Neural progenitor cell (in vitro differentiated cells): ENCODE results near the gene HOXD13. TPM values are rescaled to one million over a fixed set of nuclear protein-coding genes. Genes with fewer than 3 reads are reported as not detected.

ENCODE experiments used
- DNase-seq: peaks from one replicate; pipeline ENCODE4 v3.0.0-alpha.2; 2016; ENCODE audit warnings: low spot score
- H2AFZ ChIP-seq: fragments of 200-600 bp; sonication (generic); replicated peaks from 2 replicates; pipeline ENCODE4 v1.6.1; 2016; ENCODE audit warnings: antibody characterized with exemption
- H3F3A ChIP-seq: fragments of 200-600 bp; sonication (generic); 2 replicates; pipeline ENCODE4 v1.6.1; 2016; ENCODE audit warnings: antibody characterized with exemption, low read depth
- H3K27ac ChIP-seq: fragments of 200-600 bp; sonication (generic); 2 replicates; pipeline ENCODE4 v1.5.1; 2016; ENCODE audit warnings: mild to moderate bottlenecking
- H3K27me3 ChIP-seq: fragments of 200-600 bp; sonication (generic); 2 replicates; pipeline ENCODE4 v1.6.1; 2016; ENCODE audit warnings: mild to moderate bottlenecking, moderate library complexity
- H3K36me3 ChIP-seq: fragments of 200-600 bp; sonication (generic); 2 replicates; pipeline ENCODE4 v1.5.1; 2016
- H3K4me1 ChIP-seq: fragments of 200-600 bp; sonication (generic); 2 replicates; pipeline ENCODE4 v1.6.1; 2016; ENCODE audit warnings: mixed run types
- H3K4me2 ChIP-seq: fragments of 200-600 bp; sonication (generic); 2 replicates; pipeline ENCODE4 v1.6.1; 2016
- H3K4me3 ChIP-seq: fragments of 200-600 bp; sonication (generic); 2 replicates; pipeline ENCODE4 v1.5.1; 2016
- H3K79me2 ChIP-seq: fragments of 200-600 bp; sonication (generic); 2 replicates; pipeline ENCODE4 v1.6.1; 2016; ENCODE audit warnings: low read depth
- H3K9ac ChIP-seq: fragments of 200-600 bp; sonication (generic); 2 replicates; pipeline ENCODE4 v1.6.1; 2016
- H3K9me3 ChIP-seq: fragments of 200-600 bp; sonication (generic); 2 replicates; pipeline ENCODE4 v1.5.1; 2016; ENCODE audit warnings: low read depth
- H4K20me1 ChIP-seq: fragments of 200-600 bp; sonication (generic); 2 replicates; pipeline ENCODE4 v1.6.1; 2016; ENCODE audit warnings: low read depth
- H3K27ac Mint-ChIP-seq: 3 replicates; pipeline ENCODE4 v1.8.0; 2021; ENCODE audit warnings: mixed read lengths
- H3K27me3 Mint-ChIP-seq: 2 replicates; pipeline ENCODE4 v1.8.0; 2022; ENCODE audit warnings: low read depth, mild to moderate bottlenecking, inconsistent platforms, moderate library complexity, mixed read lengths; ENCODE audit not compliant: insufficient read depth
- H3K36me3 Mint-ChIP-seq: 3 replicates; pipeline ENCODE4 v1.8.0; 2021; ENCODE audit warnings: mixed read lengths
- H3K4me1 Mint-ChIP-seq: 3 replicates; pipeline ENCODE4 v1.8.0; 2021; ENCODE audit warnings: mixed read lengths
- H3K4me3 Mint-ChIP-seq: 3 replicates; pipeline ENCODE4 v1.8.0; 2021; ENCODE audit warnings: mild to moderate bottlenecking, moderate library complexity, mixed read lengths
- H3K9me3 Mint-ChIP-seq: 3 replicates; pipeline ENCODE4 v1.8.0; 2020; ENCODE audit warnings: mixed read lengths
- CTCF ChIP-seq: fragments of 200-600 bp; sonication (generic); IDR thresholded peaks from 2 replicates; pipeline ENCODE4 v1.5.1; 2017; ENCODE audit warnings: antibody characterized with exemption, mild to moderate bottlenecking
- EZH2 ChIP-seq: fragments of 200-600 bp; sonication (generic); IDR thresholded peaks from 2 replicates; pipeline ENCODE4 v1.6.1; 2017; ENCODE audit warnings: antibody characterized with exemption, mild to moderate bottlenecking, moderate library complexity
- EZH2phosphoT487 ChIP-seq: fragments of 200-600 bp; sonication (generic); IDR thresholded peaks from 2 replicates; pipeline ENCODE4 v1.6.1; 2017; ENCODE audit warnings: antibody characterized with exemption
- total RNA-seq: library from RNA; depleted of rRNA; stranded (reverse); fragments of >200 nt; gene quantifications from 2 replicates; pipeline ENCODE4 v1.2.3, GENCODE V29; 2015; ENCODE audit warnings: low replicate concordance

Gene HOXD13
- total RNA-seq, 1 donor from 2014 or later: not detected

- Mint-ChIP-seq H3K4me1 (peaks cover 14% of the 10 kb centered on the region), H3K36me3 (no peaks in the 10 kb centered on the region)
- H3K9ac ChIP-seq: no peak overlapping the region
Observed at GRCh38 chr2:176102309-176102866, 9.9 kb downstream of the HOXD13 start.

GRCh38 chr2:176103194-176103593 lies 10.7 kb downstream of the HOXD13 start:
- no peak for DNase-seq
- H3K4me3 Mint-ChIP-seq: no peak overlapping the region
- Histone ChIP-seq H4K20me1 (peaks cover 95% of the 10 kb centered on the region), H3F3A (no peaks in the 10 kb centered on the region), H3K9me3 (no peaks in the 10 kb centered on the region), H3K79me2 (no peaks in the 10 kb centered on the region), H3K4me2 (no peak overlapping the region), H3K4me3 (no peak overlapping the region), H3K27ac (no peak overlapping the region), H3K9ac (no peak overlapping the region), H3K27me3 (peaks cover 100% of the 10 kb centered on the region), H2AFZ (no peak overlapping the region), H3K4me1 (no peaks in the 10 kb centered on the region), H3K36me3 (no peaks in the 10 kb centered on the region)
- H3K27me3 Mint-ChIP-seq: peaks cover 86% of the 10 kb centered on the region
- TF ChIP-seq CTCF (no peak), EZH2 (peak; percentile 20), EZH2phosphoT487 (peak; percentile 5)
- peaks cover 6% of the 10 kb centered on the region for H3K9me3 Mint-ChIP-seq
- H3K27ac Mint-ChIP-seq: no peak overlapping the region
- no peaks in the 10 kb centered on the region for H3K36me3 Mint-ChIP-seq
- H3K4me1 Mint-ChIP-seq: peaks cover 10% of the 10 kb centered on the region

More at GRCh38 chr2:176102309-176102866, 9.9 kb downstream of the HOXD13 start:
- Histone ChIP-seq H3F3A (no peaks in the 10 kb centered on the region), H3K27me3 (peaks cover 100% of the 10 kb centered on the region), H3K4me1 (no peaks in the 10 kb centered on the region), H3K36me3 (no peaks in the 10 kb centered on the region), H4K20me1 (peaks cover 98% of the 10 kb centered on the region), H3K9me3 (no peaks in the 10 kb centered on the region), H3K4me3 (no peak overlapping the region), H2AFZ (no peak overlapping the region), H3K27ac (no peak overlapping the region), H3K79me2 (no peaks in the 10 kb centered on the region), H3K4me2 (no peak overlapping the region)
- no peak overlapping the region for H3K4me3 Mint-ChIP-seq
- peaks cover 6% of the 10 kb centered on the region for H3K9me3 Mint-ChIP-seq
- no peak for TF ChIP-seq CTCF
- TF ChIP-seq EZH2phosphoT487: no peak
- TF ChIP-seq EZH2: peak; percentile 42
- no peak overlapping the region for H3K27ac Mint-ChIP-seq
- DNase-seq: no peak
- peaks cover 93% of the 10 kb centered on the region for H3K27me3 Mint-ChIP-seq

- H3K9me3 Mint-ChIP-seq: peaks cover 7% of the 10 kb centered on the region
- Histone ChIP-seq H3K9ac (no peak overlapping the region), H3F3A (no peaks in the 10 kb centered on the region), H3K79me2 (no peaks in the 10 kb centered on the region), H3K4me3 (no peak overlapping the region), H3K4me2 (no peak overlapping the region), H2AFZ (no peak overlapping the region), H3K4me1 (no peaks in the 10 kb centered on the region), H3K27ac (no peak overlapping the region), H3K36me3 (no peaks in the 10 kb centered on the region), H3K9me3 (no peaks in the 10 kb centered on the region), H4K20me1 (peaks cover 95% of the 10 kb centered on the region), H3K27me3 (peaks cover 100% of the 10 kb centered on the region)
- no peak for TF ChIP-seq EZH2phosphoT487
- TF ChIP-seq EZH2: no peak
- no peak for TF ChIP-seq CTCF
- H3K36me3 Mint-ChIP-seq: no peaks in the 10 kb centered on the region
- H3K27me3 Mint-ChIP-seq: peaks cover 86% of the 10 kb centered on the region
- no peak overlapping the region for H3K4me3 Mint-ChIP-seq
- no peak overlapping the region for H3K27ac Mint-ChIP-seq
- DNase-seq: no peak
- H3K4me1 Mint-ChIP-seq: peaks cover 10% of the 10 kb centered on the region
Observed at GRCh38 chr2:176103742-176104315, 11.3 kb downstream of the HOXD13 start.
